ENCODE results near the gene EPX.

Gene EPX

GRCh38 chr17:58238147-58238634 lies 45.7 kb downstream of the EPX start, which contains the start of gene LPO:
Gene LPO, plus strand, starts transcription at chr17:58238584. Its CDS starts 4,396 bp downstream, at chr17:58242980.
- Histone ChIP-seq H3K27ac (replicated peaks) (no peak within 1 kb of the TSS), H3K4me3 (replicated peaks; ENCODE audit: insufficient read depth, low read length) (no peak within 1 kb of the TSS), H3K27me3 (ENCODE audit: insufficient read depth, poor library complexity, severe bottlenecking) (no peaks in the 10 kb centered on the region)
- TF ChIP-seq, protein P1, sequence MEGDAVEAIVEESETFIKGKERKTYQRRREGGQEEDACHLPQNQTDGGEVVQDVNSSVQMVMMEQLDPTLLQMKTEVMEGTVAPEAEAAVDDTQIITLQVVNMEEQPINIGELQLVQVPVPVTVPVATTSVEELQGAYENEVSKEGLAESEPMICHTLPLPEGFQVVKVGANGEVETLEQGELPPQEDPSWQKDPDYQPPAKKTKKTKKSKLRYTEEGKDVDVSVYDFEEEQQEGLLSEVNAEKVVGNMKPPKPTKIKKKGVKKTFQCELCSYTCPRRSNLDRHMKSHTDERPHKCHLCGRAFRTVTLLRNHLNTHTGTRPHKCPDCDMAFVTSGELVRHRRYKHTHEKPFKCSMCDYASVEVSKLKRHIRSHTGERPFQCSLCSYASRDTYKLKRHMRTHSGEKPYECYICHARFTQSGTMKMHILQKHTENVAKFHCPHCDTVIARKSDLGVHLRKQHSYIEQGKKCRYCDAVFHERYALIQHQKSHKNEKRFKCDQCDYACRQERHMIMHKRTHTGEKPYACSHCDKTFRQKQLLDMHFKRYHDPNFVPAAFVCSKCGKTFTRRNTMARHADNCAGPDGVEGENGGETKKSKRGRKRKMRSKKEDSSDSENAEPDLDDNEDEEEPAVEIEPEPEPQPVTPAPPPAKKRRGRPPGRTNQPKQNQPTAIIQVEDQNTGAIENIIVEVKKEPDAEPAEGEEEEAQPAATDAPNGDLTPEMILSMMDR (IDR thresholded peaks at IDR 0.05; ENCODE audit: insufficient read depth, low read length), result no peak
- TF ChIP-seq SPI1 (IDR thresholded peaks at IDR 0.05; ENCODE audit: borderline replicate concordance, low read depth), result no peak
- TF ChIP-seq GABPA (IDR thresholded peaks at IDR 0.05; ENCODE audit: low read depth), result no peak
- no peak for TF ChIP-seq POLR2AphosphoS5 (IDR thresholded peaks at IDR 0.05; ENCODE audit: low read depth)
- TF ChIP-seq, protein P2, sequence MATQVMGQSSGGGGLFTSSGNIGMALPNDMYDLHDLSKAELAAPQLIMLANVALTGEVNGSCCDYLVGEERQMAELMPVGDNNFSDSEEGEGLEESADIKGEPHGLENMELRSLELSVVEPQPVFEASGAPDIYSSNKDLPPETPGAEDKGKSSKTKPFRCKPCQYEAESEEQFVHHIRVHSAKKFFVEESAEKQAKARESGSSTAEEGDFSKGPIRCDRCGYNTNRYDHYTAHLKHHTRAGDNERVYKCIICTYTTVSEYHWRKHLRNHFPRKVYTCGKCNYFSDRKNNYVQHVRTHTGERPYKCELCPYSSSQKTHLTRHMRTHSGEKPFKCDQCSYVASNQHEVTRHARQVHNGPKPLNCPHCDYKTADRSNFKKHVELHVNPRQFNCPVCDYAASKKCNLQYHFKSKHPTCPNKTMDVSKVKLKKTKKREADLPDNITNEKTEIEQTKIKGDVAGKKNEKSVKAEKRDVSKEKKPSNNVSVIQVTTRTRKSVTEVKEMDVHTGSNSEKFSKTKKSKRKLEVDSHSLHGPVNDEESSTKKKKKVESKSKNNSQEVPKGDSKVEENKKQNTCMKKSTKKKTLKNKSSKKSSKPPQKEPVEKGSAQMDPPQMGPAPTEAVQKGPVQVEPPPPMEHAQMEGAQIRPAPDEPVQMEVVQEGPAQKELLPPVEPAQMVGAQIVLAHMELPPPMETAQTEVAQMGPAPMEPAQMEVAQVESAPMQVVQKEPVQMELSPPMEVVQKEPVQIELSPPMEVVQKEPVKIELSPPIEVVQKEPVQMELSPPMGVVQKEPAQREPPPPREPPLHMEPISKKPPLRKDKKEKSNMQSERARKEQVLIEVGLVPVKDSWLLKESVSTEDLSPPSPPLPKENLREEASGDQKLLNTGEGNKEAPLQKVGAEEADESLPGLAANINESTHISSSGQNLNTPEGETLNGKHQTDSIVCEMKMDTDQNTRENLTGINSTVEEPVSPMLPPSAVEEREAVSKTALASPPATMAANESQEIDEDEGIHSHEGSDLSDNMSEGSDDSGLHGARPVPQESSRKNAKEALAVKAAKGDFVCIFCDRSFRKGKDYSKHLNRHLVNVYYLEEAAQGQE (IDR thresholded peaks at IDR 0.05; ENCODE audit: insufficient replicate concordance, low read depth), result no peak
- DNase-seq (ENCODE audit: low read depth in 1 of 2, low spot score in 1 of 2), result no peak

- DNase-seq (ENCODE audit: low read depth in 1 of 2, low spot score in 1 of 2), result no peak
- no peak overlapping the region for H3K27ac ChIP-seq (replicated peaks)
- no peak for TF ChIP-seq GABPA (IDR thresholded peaks at IDR 0.05; ENCODE audit: low read depth)
- TF ChIP-seq POLR2AphosphoS5 (IDR thresholded peaks at IDR 0.05; ENCODE audit: low read depth), result no peak
- TF ChIP-seq, protein P2 (IDR thresholded peaks at IDR 0.05; ENCODE audit: insufficient replicate concordance, low read depth), result no peak
- TF ChIP-seq SPI1 (IDR thresholded peaks at IDR 0.05; ENCODE audit: borderline replicate concordance, low read depth), result no peak
- TF ChIP-seq, protein P1 (IDR thresholded peaks at IDR 0.05; ENCODE audit: insufficient read depth, low read length), result no peak
- H3K27me3 ChIP-seq (ENCODE audit: insufficient read depth, poor library complexity, severe bottlenecking), result no peaks in the 10 kb centered on the region
- no peak overlapping the region for H3K4me3 ChIP-seq (replicated peaks; ENCODE audit: insufficient read depth, low read length)
These were observed 47.5 kb downstream of the EPX start for GRCh38 chr17:58239987-58240386.

DNA sequence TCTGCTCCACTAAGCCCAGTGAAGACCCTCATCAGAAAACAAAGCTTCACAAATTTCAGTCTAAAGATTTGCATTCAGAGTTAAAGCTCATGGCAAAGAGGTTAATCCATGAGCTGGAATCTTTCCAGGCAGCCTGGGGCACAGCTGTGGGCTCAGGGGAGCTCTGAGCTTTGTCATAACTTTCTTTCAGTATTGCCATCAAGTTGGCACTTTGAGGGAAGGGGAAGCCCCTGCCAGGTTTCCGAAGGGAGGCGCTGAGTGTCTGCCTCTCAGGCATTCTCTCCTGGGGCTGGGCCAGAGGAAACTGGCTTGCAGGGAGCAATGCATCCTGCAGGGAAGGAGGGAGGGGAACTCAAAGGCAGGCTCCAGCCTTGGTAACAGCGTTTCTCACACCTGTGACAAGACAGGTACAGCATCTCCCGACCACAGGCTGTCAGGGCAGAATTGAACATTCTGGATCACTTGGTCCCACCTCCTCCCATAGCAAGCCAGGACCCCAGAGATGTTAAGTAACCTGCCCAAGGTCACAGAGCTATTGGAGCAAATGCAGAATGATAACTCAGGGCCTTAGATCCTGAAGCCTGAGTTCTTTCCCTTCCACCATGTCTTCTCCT lies 49.8 kb downstream of the EPX start:
- Histone ChIP-seq H3K4me3 (replicated peaks; ENCODE audit: insufficient read depth, low read length) (no peak overlapping the region), H3K27me3 (ENCODE audit: insufficient read depth, poor library complexity, severe bottlenecking) (no peaks in the 10 kb centered on the region)
- TF ChIP-seq, protein P2 (IDR thresholded peaks at IDR 0.05; ENCODE audit: insufficient replicate concordance, low read depth), result no peak
- TF ChIP-seq GABPA (IDR thresholded peaks at IDR 0.05; ENCODE audit: low read depth), result no peak
- no peak for TF ChIP-seq POLR2AphosphoS5 (IDR thresholded peaks at IDR 0.05; ENCODE audit: low read depth)
- TF ChIP-seq, protein P1 (IDR thresholded peaks at IDR 0.05; ENCODE audit: insufficient read depth, low read length), result no peak
- no peak for TF ChIP-seq SPI1 (IDR thresholded peaks at IDR 0.05; ENCODE audit: borderline replicate concordance, low read depth)

More for the DNA sequence above, 49.8 kb downstream of the EPX start:
- H3K27ac ChIP-seq (replicated peaks), result no peak overlapping the region
- DNase-seq (ENCODE audit: low read depth in 1 of 2, low spot score in 1 of 2), result no peak
